GM12878 (cell line): ENCODE results near the gene ISOC2. TPM values are rescaled to one million over a fixed set of nuclear protein-coding genes. Genes with fewer than 3 reads are reported as not detected.
"Not testable (repeated sequence)": the region's sequence is repeated elsewhere in the genome, so short reads cannot be mapped to it uniquely, and the experiment has no call there.

Source experiments
- ATAC-seq: fragments of 200-7000 bp; cut with Tn5 transposase; 3 replicates; pipeline ENCODE4 v1.9.1; 2020; ENCODE audit warnings: mild to moderate bottlenecking, moderate library complexity
- BruUV-seq: library from RNA; stranded (reverse); fragments of 400-500 nt; replicated peaks from 2 replicates; lab custom pipeline; 2021; lab: Mats Ljungman, UMichigan
- CTCF ChIA-PET: fragments of 300-600 bp; sonication (Branson Sonifier 250); formaldehyde crosslinking; extraction: SDS; loops from one replicate; lab custom pipeline; 2021; ENCODE audit warnings: inconsistent platforms; lab: Yijun Ruan, JAX
- POLR2A ChIA-PET: fragments of 350-600 bp; formaldehyde crosslinking; extraction: SDS; loops from one replicate; lab custom pipeline; 2021; ENCODE audit warnings: inconsistent platforms; lab: Charles Lee
- RAD21 ChIA-PET: fragments of 300-600 bp; sonication (Branson Sonifier 250); formaldehyde crosslinking; loops from one replicate; lab custom pipeline; 2023; ENCODE audit warnings: antibody characterized with exemption; ENCODE audit not compliant: unreplicated experiment; lab: Charles Lee
- SMC1A ChIA-PET: fragments of 300-600 bp; sonication (Branson Sonifier 250); formaldehyde crosslinking; loops from one replicate; lab custom pipeline; 2023; ENCODE audit not compliant: unreplicated experiment, uncharacterized antibody; lab: Charles Lee
- DNase-seq: peaks from one replicate; pipeline ENCODE4 v3.0.0-alpha.2; 2011; ENCODE audit warnings: low read depth, low spot score
- FAIRE-seq: peaks from 3 replicates; lab custom pipeline; 2011; peaks lifted over from hg19 to GRCh38; lab: Jason Lieb, UNC
- H2AFZ ChIP-seq: 2 replicates; pipeline ENCODE4 v1.6.0; 2011; ENCODE audit warnings: low read depth, low read length, control low read depth; ENCODE audit not compliant: control insufficient read depth
- H3K27ac ChIP-seq: 2 replicates; pipeline ENCODE4 v1.5.1; 2011; ENCODE audit warnings: control low read depth; ENCODE audit not compliant: control insufficient read depth, insufficient read depth
- H3K27me3 ChIP-seq, 2 experiments: replicated peaks in 1 of 2; 2 replicates each; pipeline versions ENCODE4 v1.6.0 to v1.6.1; 2011; ENCODE audit warnings: low read length in 1 of 2; ENCODE audit not compliant: control insufficient read depth in 2 of 2, insufficient read depth in 2 of 2
- H3K36me3 ChIP-seq, 2 experiments: 2 replicates each; pipeline ENCODE4 v1.5.1; 2011; ENCODE audit warnings: low read length in 1 of 2; ENCODE audit not compliant: control insufficient read depth in 2 of 2, insufficient read depth in 2 of 2
- H3K4me1 ChIP-seq: 2 replicates; pipeline ENCODE4 v1.6.1; 2011; ENCODE audit warnings: mild to moderate bottlenecking, low read length, moderate library complexity, mixed read lengths; ENCODE audit not compliant: control insufficient read depth, insufficient read depth
- H3K4me2 ChIP-seq: 2 replicates; pipeline ENCODE4 v1.6.0; 2011; ENCODE audit warnings: control low read depth; ENCODE audit not compliant: control insufficient read depth, insufficient read depth
- H3K4me3 ChIP-seq: fragments of 200-600 bp; sonication (generic); 2 replicates; pipeline ENCODE4 v1.5.1; 2016
- H3K79me2 ChIP-seq: 2 replicates; pipeline ENCODE4 v1.6.0; 2011; ENCODE audit warnings: low read length; ENCODE audit not compliant: control insufficient read depth, insufficient read depth
- H3K9ac ChIP-seq: 2 replicates; pipeline ENCODE4 v1.8.0; 2011; ENCODE audit warnings: low read length, control low read depth, mixed read lengths; ENCODE audit not compliant: control insufficient read depth, insufficient read depth
- H3K9me3 ChIP-seq: replicated peaks from 3 replicates; pipeline ENCODE4 v1.5.1; 2011; ENCODE audit warnings: mild to moderate bottlenecking, low read length; ENCODE audit not compliant: control insufficient read depth, insufficient read depth
- H4K20me1 ChIP-seq: 2 replicates; pipeline ENCODE4 v1.6.0; 2011; ENCODE audit not compliant: control insufficient read depth, insufficient read depth
- GABPA ChIP-seq: IDR thresholded peaks from 2 replicates; pipeline ENCODE4 v1.6.1; 2014; ENCODE audit warnings: antibody characterized with exemption, low read depth, mild to moderate bottlenecking, inconsistent platforms
- HCFC1 ChIP-seq: fragments of 150-350 bp; IDR thresholded peaks from 2 replicates; pipeline ENCODE4 v1.6.1; 2014; ENCODE audit warnings: low read length
- LARP7 ChIP-seq: fragments of 450-650 bp; IDR thresholded peaks from 2 replicates; pipeline ENCODE4 v1.6.1; 2017; ENCODE audit warnings: mild to moderate bottlenecking
- TCF7 ChIP-seq: IDR thresholded peaks from 2 replicates; pipeline ENCODE4 v1.6.1; 2014; ENCODE audit warnings: antibody characterized with exemption, borderline replicate concordance
- USF2 ChIP-seq: IDR thresholded peaks from 2 replicates; pipeline ENCODE4 v1.6.1; 2011; ENCODE audit warnings: low read depth, low read length, improper control_type of control experiment, borderline replicate concordance
- YBX1 ChIP-seq: fragments of 450-650 bp; IDR thresholded peaks from 2 replicates; pipeline ENCODE4 v1.6.1; 2016; ENCODE audit warnings: antibody characterized with exemption
- YY1 ChIP-seq: IDR thresholded peaks from 2 replicates; pipeline ENCODE4 v1.6.1; 2011; ENCODE audit warnings: low read depth, mild to moderate bottlenecking, low read length
- WGBS: methylation state at CpG from one replicate; pipeline ENCODE4 v1.1.6; 2016; ENCODE audit warnings: low lambda C conversion rate; ENCODE audit not compliant: insufficient replicate concordance, insufficient coverage; ENCODE audit errors: missing lambda C conversion rate; 5-methylcytosine and 5-hydroxymethylcytosine counted together
- in situ Hi-C: fragments of 300-500 bp; cut with MboI; formaldehyde crosslinking; loops from 9 replicates; pipeline ENCODE4 v1.14.3; 2018; ENCODE audit warnings: mixed read lengths
- intact Hi-C: fragments of 100-400 bp; cut with micrococcal nuclease; formaldehyde crosslinking; loops from one replicate; pipeline ENCODE4 v1.14.2; 2022; ENCODE audit not compliant: unreplicated experiment
- polyA plus RNA-seq, 11 experiments: library from polyadenylated mRNA; depleted of rRNA in 4 of 11; unstranded in 6 of 11; stranded (reverse) in 5 of 11; fragments of >200 nt; fragmentation: Nextera tagmentation in 4 of 11; fragmentation: Illumina TruSeq in 1 of 11; extraction: Ambion mirVana in 4 of 11; extraction: Trizol in 1 of 11; gene quantifications; 1 replicate in 1 of 11; 2 replicates in 10 of 11; pipeline versions ENCODE4 v1.2.1 to v1.2.3, GENCODE V29; 2011 to 2016; ENCODE audit warnings: inconsistent platforms in 2 of 11, missing spikeins in 2 of 11, low read depth in 1 of 11
- total RNA-seq, 4 experiments: library from RNA; depleted of rRNA in 3 of 4; stranded (reverse); fragments of >200 nt in 3 of 4; fragmentation: Illumina TruSeq in 1 of 4; extraction: Trizol in 1 of 4; gene quantifications; 2 replicates each; pipeline versions ENCODE4 v1.2.1 to v1.2.3, GENCODE V29; 2013 to 2021

Gene ISOC2
- total and polyA plus RNA-seq, 10 of the 15 experiments (the other 5 are each of a cell fraction or from before 2014, with no cell fraction given) = 0.72 to 238 (median 56.9) TPM

GRCh38 chr19:55410168-55410567, 51.3 kb downstream of the ISOC2 start:
- ChIA-PET SMC1A (interaction anchor here (1.9 kb wide), 1 partner anchor 10 kb away, joined by 5 read pairs; no protein-coding TSS in a partner anchor), CTCF (interaction anchor here (1.6 to 2.0 kb wide), 3 partner anchors 8 to 118 kb away, joined by 4 to 9 read pairs (median 9); no protein-coding TSS in a partner anchor), POLR2A (no interaction called here), RAD21 (no interaction called here)
- no peak for FAIRE-seq
- Histone ChIP-seq H3K4me1 (peaks cover 16% of the 10 kb centered on the region), H3K4me3 (no peak overlapping the region), H3K27me3 (no peaks in the 10 kb centered on the region), H3K9me3 (peaks cover 5% of the 10 kb centered on the region; the same call in 1 of the 3 replicates), H3K4me2 (no peak overlapping the region), H3K9ac (no peak overlapping the region), H2AFZ (no peak overlapping the region), H3K27ac (no peak overlapping the region), H3K36me3 (peaks cover 0 to 5% of the 10 kb centered on the region in 2 experiments; a peak in 3 of 4 replicates), H4K20me1 (no peaks in the 10 kb centered on the region), H3K79me2 (peaks cover 23% of the 10 kb centered on the region)
- in situ Hi-C loops (no loop called here), intact Hi-C loops (no loop called here)
- TF ChIP-seq USF2 = no peak
- TF ChIP-seq YY1 = no peak
- TF ChIP-seq LARP7 = no peak
- TF ChIP-seq YBX1 = no peak
- TF ChIP-seq GABPA = no peak
- TF ChIP-seq HCFC1 = no peak
- TF ChIP-seq TCF7 = no peak
- BruUV-seq = no TSS peak
- 97% methylated on average over 2 of the region's 2 CpGs for WGBS
- ATAC-seq = no peak
- no peak for DNase-seq

- in situ Hi-C loops, H4K20me1 ChIP-seq, H3K27ac ChIP-seq, H3K4me3 ChIP-seq, H3K27me3 ChIP-seq, H3K9me3 ChIP-seq, H3K9ac ChIP-seq, BruUV-seq, DNase-seq, H3K4me2 ChIP-seq, FAIRE-seq, intact Hi-C loops, H2AFZ ChIP-seq, RAD21 ChIA-PET, ATAC-seq, H3K36me3 ChIP-seq: not testable (repeated sequence)
- ChIA-PET POLR2A (interaction anchor here (0.6 to 2.6 kb wide), 6 partner anchors 25 to 936 kb away, joined by 3 to 15 read pairs (median 4); partner anchors contain the start of genes KMT5C and TMEM238), SMC1A (interaction anchor here (1.0 to 1.9 kb wide), 3 partner anchors 9 to 133 kb away, joined by 4 to 5 read pairs (median 4); no protein-coding TSS in a partner anchor), CTCF (interaction anchor here (0.6 to 2.0 kb wide), 5 partner anchors 9 to 128 kb away, joined by 3 to 9 read pairs (median 6); no protein-coding TSS in a partner anchor)
- Histone ChIP-seq H3K4me1 (peaks cover 17% of the 10 kb centered on the region), H3K79me2 (peaks cover 30% of the 10 kb centered on the region)
- WGBS = 97% methylated on average over 8 of the region's 8 CpGs
Measured at GRCh38 chr19:55409179-55409578, 52.3 kb downstream of the ISOC2 start.
